Kidney epithelial cell (primary cell): ENCODE measurements around the gene PCDH10. TPM values are rescaled to one million over a fixed set of nuclear protein-coding genes. Genes with fewer than 3 reads are reported as not detected.
"Not testable (repeated sequence)": the region's sequence is repeated elsewhere in the genome, so short reads cannot be mapped to it uniquely, and the experiment has no call there.

Source experiments
- DNase-seq: peaks from one replicate; pipeline ENCODE4 v3.0.0-alpha.2; 2010; ENCODE audit warnings: low read depth
- H3K27me3 ChIP-seq: 2 replicates; pipeline ENCODE4 v1.6.0; 2011; ENCODE audit warnings: low read length; ENCODE audit not compliant: control insufficient read depth, insufficient read depth
- H3K36me3 ChIP-seq: 2 replicates; pipeline ENCODE4 v1.5.1; 2011; ENCODE audit warnings: low read length; ENCODE audit not compliant: control insufficient read depth, insufficient read depth
- H3K4me3 ChIP-seq: 2 replicates; pipeline ENCODE4 v1.5.1; 2011; ENCODE audit warnings: low read depth, mild to moderate bottlenecking, control low read depth, low read length
- total RNA-seq: library from RNA; depleted of rRNA; stranded (reverse); fragments of >200 nt; gene quantifications from 2 replicates; pipeline ENCODE4 v1.2.3, GENCODE V29; 2015
- TF ChIP-seq, protein P1 (sequence below): IDR thresholded peaks from 2 replicates; pipeline ENCODE4 v1.5.1; 2011; ENCODE audit warnings: mild to moderate bottlenecking, moderate library complexity, low read length, control low read depth, inconsistent platforms; ENCODE audit not compliant: insufficient read depth, poor library complexity, severe bottlenecking

PCDH10 gene
- total RNA-seq, 1 donor from 2014 or later = 2.0 TPM

DNA sequence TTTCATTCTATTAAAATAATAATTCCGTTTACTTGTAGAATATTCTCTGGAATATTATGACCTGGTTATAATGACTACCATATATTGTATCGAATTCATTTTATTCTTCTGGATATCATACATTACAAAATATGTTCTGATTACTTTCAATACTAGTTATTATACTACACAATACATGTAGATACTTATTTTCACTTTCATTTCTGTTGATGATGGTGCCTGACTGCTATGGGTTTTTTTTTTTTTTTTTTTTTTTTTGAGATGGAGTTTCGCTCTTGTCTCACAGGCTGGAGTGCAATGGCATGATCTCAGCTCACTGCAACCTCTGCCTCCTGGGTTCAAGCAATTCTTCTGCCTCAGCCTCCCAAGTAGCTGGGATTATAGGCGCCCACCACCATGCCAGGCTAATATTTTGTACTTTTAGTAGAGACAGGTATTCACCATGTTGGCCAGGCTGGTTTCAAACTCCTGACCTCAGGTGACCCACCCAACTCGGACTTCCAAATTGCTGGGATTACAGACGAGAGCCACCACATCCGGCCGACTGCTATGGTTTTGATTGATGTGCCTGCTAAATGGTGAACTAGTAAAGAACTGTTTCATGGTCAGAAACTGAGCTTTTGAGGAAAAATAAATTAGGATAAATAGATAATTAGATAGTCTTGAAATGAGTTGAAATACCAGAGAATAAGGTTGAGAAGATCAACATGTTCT lies 39.5 kb downstream of the PCDH10 start:
- no peak for DNase-seq
- H3K36me3 ChIP-seq = no peaks in the 10 kb centered on the region
- no peak overlapping the region for H3K4me3 ChIP-seq
- TF ChIP-seq, protein P1, sequence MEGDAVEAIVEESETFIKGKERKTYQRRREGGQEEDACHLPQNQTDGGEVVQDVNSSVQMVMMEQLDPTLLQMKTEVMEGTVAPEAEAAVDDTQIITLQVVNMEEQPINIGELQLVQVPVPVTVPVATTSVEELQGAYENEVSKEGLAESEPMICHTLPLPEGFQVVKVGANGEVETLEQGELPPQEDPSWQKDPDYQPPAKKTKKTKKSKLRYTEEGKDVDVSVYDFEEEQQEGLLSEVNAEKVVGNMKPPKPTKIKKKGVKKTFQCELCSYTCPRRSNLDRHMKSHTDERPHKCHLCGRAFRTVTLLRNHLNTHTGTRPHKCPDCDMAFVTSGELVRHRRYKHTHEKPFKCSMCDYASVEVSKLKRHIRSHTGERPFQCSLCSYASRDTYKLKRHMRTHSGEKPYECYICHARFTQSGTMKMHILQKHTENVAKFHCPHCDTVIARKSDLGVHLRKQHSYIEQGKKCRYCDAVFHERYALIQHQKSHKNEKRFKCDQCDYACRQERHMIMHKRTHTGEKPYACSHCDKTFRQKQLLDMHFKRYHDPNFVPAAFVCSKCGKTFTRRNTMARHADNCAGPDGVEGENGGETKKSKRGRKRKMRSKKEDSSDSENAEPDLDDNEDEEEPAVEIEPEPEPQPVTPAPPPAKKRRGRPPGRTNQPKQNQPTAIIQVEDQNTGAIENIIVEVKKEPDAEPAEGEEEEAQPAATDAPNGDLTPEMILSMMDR = no peak
- no peaks in the 10 kb centered on the region for H3K27me3 ChIP-seq

DNA sequence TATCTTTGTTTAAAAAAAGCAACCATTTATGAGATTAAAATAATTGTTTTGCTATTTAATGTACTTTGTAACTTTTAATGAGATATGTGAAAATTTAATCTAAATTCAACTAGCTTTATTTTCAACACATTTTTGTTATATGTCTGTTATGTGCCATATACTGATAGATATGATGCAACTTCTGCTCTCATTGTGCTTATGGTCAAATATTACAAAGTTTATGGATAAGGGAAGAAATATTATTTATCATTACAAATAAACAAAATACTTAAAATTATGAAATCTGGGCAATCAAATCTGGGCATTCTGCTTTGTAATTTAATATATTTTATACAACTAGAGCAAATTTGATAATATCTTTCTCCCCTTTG lies 40.0 kb downstream of the PCDH10 start:
- DNase-seq = no peak
- Histone ChIP-seq H3K4me3 (no peak overlapping the region), H3K36me3 (no peaks in the 10 kb centered on the region), H3K27me3 (no peaks in the 10 kb centered on the region)
- TF ChIP-seq, protein P1 = no peak

DNA sequence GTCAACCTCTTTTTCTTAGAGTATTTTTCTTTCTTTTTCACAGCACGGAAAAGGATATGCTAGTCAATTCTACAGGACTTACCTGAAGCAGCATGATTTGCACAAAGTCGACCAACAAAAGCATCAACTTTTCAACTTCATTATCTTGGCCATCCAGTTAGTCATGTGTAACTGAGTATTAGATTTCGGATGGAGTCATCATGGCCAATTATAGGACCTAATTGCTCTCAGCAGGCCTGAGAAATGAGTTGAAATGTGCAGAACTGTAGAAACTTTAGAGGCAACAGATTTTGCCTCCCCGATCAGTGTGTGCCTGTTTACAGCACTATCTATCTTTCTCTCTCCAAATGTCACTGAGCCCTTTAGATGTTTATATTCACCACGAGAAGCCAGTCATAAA lies 41.0 kb downstream of the PCDH10 start:
- H3K36me3 ChIP-seq = no peaks in the 10 kb centered on the region
- H3K4me3 ChIP-seq = no peak overlapping the region
- DNase-seq = no peak
- no peaks in the 10 kb centered on the region for H3K27me3 ChIP-seq
- TF ChIP-seq, protein P1 = no peak

DNA sequence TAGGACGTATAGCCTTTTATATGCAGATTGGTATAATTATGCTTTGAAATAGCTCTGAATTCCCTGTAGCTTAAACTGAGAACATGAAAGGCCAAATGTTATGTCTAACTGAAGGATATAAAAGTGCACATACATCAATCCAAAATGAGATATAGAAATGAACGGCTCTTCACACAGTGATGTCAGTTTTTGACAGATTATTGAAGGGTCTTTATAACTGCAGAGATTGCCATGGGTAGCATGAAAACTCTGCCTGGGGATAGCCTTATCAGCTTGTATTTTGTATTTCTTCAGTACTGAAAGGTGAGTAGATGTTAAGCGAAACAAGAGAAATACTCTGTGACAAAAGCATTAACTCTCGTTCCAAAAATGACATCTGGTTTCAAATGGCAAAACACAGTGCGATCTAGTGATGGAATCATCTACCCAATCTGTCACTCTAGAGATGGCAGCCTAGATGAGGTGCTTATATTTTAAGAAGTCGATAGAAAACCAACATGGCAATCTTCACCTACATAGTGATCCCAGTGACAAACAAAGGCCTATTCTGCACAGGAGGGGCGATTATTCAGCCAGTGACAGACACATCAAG lies 59.7 kb downstream of the PCDH10 start:
- no peak for DNase-seq
- Histone ChIP-seq H3K27me3 (no peaks in the 10 kb centered on the region), H3K36me3 (no peaks in the 10 kb centered on the region), H3K4me3 (no peak overlapping the region)
- TF ChIP-seq, protein P1 = no peak

DNA sequence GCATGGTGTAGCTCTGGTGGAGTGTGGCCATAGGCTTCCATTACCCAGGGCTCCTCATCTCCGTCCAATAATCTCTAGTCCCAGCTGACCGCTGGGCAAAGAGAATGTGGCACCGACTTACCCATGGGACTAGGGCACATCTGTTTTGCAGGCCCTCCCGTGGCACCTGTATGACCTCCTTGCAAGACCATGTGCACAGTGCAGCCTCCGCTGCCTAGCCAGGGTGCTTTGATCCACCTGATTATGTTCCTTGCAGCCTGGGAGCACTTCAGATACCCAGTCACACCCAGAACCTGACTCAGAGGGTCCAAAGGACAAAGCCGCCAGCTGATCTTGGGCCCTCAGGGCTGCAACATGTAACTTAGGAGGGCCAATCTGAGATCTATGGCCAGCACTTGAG lies 84.8 kb downstream of the PCDH10 start:
- Histone ChIP-seq H3K27me3 (no peaks in the 10 kb centered on the region), H3K4me3 (no peak overlapping the region), H3K36me3 (no peaks in the 10 kb centered on the region)
- no peak for DNase-seq
- TF ChIP-seq, protein P1 = no peak

DNA sequence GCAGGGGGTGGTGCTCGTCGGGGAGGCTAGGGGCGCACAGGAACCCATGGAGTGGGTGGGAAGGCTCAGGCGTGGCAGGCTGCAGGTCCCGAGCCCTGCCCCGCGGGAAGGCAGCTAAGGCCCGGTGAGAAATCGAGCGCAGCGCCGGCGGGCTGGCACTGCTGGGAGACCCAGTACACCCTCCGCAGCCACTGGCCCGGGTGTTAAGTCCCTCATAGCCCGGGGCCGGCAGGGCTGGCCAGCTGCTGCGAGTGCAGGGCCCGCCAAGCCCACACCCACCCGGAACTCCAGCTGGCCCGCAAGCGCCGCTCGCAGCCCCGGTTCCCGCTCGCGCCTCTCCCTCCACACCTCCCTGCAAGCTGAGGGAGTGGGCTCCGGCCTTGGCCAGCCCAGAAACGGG lies 91.4 kb downstream of the PCDH10 start:
- H3K36me3 ChIP-seq, H3K27me3 ChIP-seq, DNase-seq, H3K4me3 ChIP-seq: not testable (repeated sequence)
